GM12873 (cell line): ENCODE results near the gene ASIC3.
A peak's percentile ranks its signal among the peaks of the same experiment; 100 is the strongest.

Experiments
- CTCF ChIP-seq: IDR thresholded peaks from 2 replicates; pipeline ENCODE4 v1.5.1; 2012; ENCODE audit warnings: low read depth, mild to moderate bottlenecking, moderate library complexity, low read length, control low read depth; ENCODE audit not compliant: insufficient read depth; ENCODE audit errors: missing control alignments

Gene ASIC3

GRCh38 chr7:151032936-151033863, 15.1 kb upstream of the ASIC3 start:
- peak; percentile 8 for TF ChIP-seq CTCF

GRCh38 chr7:151033864-151034249, 14.5 kb upstream of the ASIC3 start:
- TF ChIP-seq CTCF: no peak

- no peak for TF ChIP-seq CTCF
Measured at GRCh38 chr7:151034312-151035025, 13.9 kb upstream of the ASIC3 start.

GRCh38 chr7:151035026-151035717, 13.2 kb upstream of the ASIC3 start:
- TF ChIP-seq CTCF: no peak

GRCh38 chr7:151035902-151036301, 12.4 kb upstream of the ASIC3 start:
- no peak for TF ChIP-seq CTCF

GRCh38 chr7:151038951-151039849, 9.1 kb upstream of the ASIC3 start:
- TF ChIP-seq CTCF: no peak
